Transverse colon (tissue), 4 donors: ENCODE data around the gene FAIM2.

Source experiments
- EP300 ChIP-seq: sonication (generic); formaldehyde crosslinking; IDR thresholded peaks from one replicate; pipeline ENCODE4 v1.6.1; 2017; ENCODE audit warnings: antibody characterized with exemption, low read depth
- POLR2A ChIP-seq: fragments of 450-650 bp; IDR thresholded peaks from one replicate; pipeline ENCODE4 v1.6.1; 2016; ENCODE audit warnings: antibody characterized with exemption, mild to moderate bottlenecking, moderate library complexity
- POLR2AphosphoS5 ChIP-seq, 3 donors: sonication (generic); formaldehyde crosslinking; IDR thresholded peaks; one replicate each; pipeline ENCODE4 v1.6.1; 2016; ENCODE audit warnings: antibody characterized with exemption in 3 of 3
- TF ChIP-seq, protein P1 (sequence below), 5 experiments: fragments of 200-600 bp in 3 of 5; fragments of 450-650 bp in 2 of 5; sonication (generic) in 3 of 5; IDR thresholded peaks; 1 replicate in 2 of 5; 2 replicates in 3 of 5; pipeline ENCODE4 v1.5.1; 2016 to 2017; ENCODE audit warnings: antibody characterized with exemption in 5 of 5, inconsistent platforms in 3 of 5, mild to moderate bottlenecking in 2 of 5, moderate library complexity in 1 of 5

DNA sequence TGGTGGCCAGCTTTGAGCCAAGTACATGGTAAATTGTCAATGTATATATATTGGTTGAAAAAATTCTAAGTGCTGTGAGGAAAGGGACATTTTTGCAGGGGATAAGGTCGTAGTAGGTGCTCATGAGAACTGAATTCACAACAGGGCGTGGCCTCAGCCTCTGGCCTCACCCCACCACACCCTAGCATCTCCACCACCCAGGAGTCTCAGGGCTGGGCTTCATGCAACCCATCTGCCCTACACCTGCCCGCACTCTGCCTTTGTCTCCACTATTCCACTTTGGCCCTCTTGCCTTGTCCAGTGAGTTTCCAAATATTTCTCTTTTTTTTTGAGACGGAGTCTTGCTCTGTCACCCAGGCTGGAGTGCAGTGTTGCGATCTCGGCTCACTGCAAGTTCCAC is 24.8 kb upstream of the FAIM2 start:
- no peak for TF ChIP-seq EP300
- TF ChIP-seq, protein P1, sequence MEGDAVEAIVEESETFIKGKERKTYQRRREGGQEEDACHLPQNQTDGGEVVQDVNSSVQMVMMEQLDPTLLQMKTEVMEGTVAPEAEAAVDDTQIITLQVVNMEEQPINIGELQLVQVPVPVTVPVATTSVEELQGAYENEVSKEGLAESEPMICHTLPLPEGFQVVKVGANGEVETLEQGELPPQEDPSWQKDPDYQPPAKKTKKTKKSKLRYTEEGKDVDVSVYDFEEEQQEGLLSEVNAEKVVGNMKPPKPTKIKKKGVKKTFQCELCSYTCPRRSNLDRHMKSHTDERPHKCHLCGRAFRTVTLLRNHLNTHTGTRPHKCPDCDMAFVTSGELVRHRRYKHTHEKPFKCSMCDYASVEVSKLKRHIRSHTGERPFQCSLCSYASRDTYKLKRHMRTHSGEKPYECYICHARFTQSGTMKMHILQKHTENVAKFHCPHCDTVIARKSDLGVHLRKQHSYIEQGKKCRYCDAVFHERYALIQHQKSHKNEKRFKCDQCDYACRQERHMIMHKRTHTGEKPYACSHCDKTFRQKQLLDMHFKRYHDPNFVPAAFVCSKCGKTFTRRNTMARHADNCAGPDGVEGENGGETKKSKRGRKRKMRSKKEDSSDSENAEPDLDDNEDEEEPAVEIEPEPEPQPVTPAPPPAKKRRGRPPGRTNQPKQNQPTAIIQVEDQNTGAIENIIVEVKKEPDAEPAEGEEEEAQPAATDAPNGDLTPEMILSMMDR (IDR thresholded peaks at IDR 0.05) = no peak
- no peak for TF ChIP-seq POLR2AphosphoS5 (IDR thresholded peaks at IDR 0.05)
- TF ChIP-seq POLR2A = no peak
